C4-2B (cell line): Measurements from ENCODE around the gene ZNF549.

Experiments used
- CTCF ChIP-seq: fragments of 450-650 bp; conservative IDR thresholded peaks from 2 replicates; pipeline ENCODE4 v1.5.1; 2017; ENCODE audit warnings: mild to moderate bottlenecking
- ZFX ChIP-seq: fragments of 450-650 bp; IDR thresholded peaks from 2 replicates; pipeline ENCODE4 v1.6.1; 2017

- TF ChIP-seq CTCF (no peak), ZFX (no peak)
Measured at GRCh38 chr19:57559008-57559403, 31.9 kb downstream of the ZNF549 start.
